Glutamatergic neuron (in vitro differentiated cells): ENCODE results near the gene UPK1B. TPM values are rescaled to one million over a fixed set of nuclear protein-coding genes. Genes with fewer than 3 reads are reported as not detected.

Source experiments
- DNase-seq: peaks from one replicate; pipeline ENCODE4 v3.0.0; 2022
- H3K27ac Mint-ChIP-seq: one replicate; pipeline ENCODE4 v1.8.0; 2020; ENCODE audit warnings: mild to moderate bottlenecking, mixed read lengths, inconsistent platforms; ENCODE audit not compliant: unreplicated experiment
- H3K27me3 Mint-ChIP-seq: one replicate; pipeline ENCODE4 v1.8.0; 2020; ENCODE audit warnings: mild to moderate bottlenecking, moderate library complexity, mixed read lengths, inconsistent platforms; ENCODE audit not compliant: unreplicated experiment
- H3K36me3 Mint-ChIP-seq: one replicate; pipeline ENCODE4 v1.8.0; 2020; ENCODE audit warnings: mild to moderate bottlenecking, mixed read lengths, inconsistent platforms; ENCODE audit not compliant: unreplicated experiment
- H3K4me1 Mint-ChIP-seq: one replicate; pipeline ENCODE4 v1.8.0; 2020; ENCODE audit warnings: mild to moderate bottlenecking, low read depth, mixed read lengths, inconsistent platforms; ENCODE audit not compliant: unreplicated experiment
- H3K4me3 Mint-ChIP-seq: one replicate; pipeline ENCODE4 v1.8.0; 2020; ENCODE audit warnings: mild to moderate bottlenecking, mixed read lengths, inconsistent platforms; ENCODE audit not compliant: unreplicated experiment
- H3K9me3 Mint-ChIP-seq: one replicate; pipeline ENCODE4 v1.8.0; 2020; ENCODE audit warnings: mild to moderate bottlenecking, moderate library complexity, mixed read lengths, inconsistent platforms; ENCODE audit not compliant: unreplicated experiment
- total RNA-seq: library from RNA; stranded (reverse); fragmentation: NEBNext Ultra II Directional; extraction: Animal tissue kit (Norgen Biotek cat#: 25700); gene quantifications from one replicate; pipeline ENCODE4 v1.2.1, GENCODE V29; 2021; ENCODE audit not compliant: unreplicated experiment
- TF ChIP-seq, protein P1 (sequence below): fragments of 200-600 bp; sonication (generic); IDR thresholded peaks from one replicate; pipeline ENCODE4 v1.5.0; 2021; ENCODE audit not compliant: partially characterized antibody, unreplicated experiment

UPK1B gene
- total RNA-seq, 1 donor from 2014 or later: not detected

GRCh38 chr3:119222391-119222790 is 49.0 kb downstream of the UPK1B start:
- no peak for DNase-seq
- Mint-ChIP-seq H3K27me3 (no peaks in the 10 kb centered on the region), H3K4me1 (peaks cover 3% of the 10 kb centered on the region), H3K36me3 (no peaks in the 10 kb centered on the region), H3K9me3 (no peaks in the 10 kb centered on the region), H3K4me3 (no peak overlapping the region), H3K27ac (no peak overlapping the region)
- TF ChIP-seq, protein P1, sequence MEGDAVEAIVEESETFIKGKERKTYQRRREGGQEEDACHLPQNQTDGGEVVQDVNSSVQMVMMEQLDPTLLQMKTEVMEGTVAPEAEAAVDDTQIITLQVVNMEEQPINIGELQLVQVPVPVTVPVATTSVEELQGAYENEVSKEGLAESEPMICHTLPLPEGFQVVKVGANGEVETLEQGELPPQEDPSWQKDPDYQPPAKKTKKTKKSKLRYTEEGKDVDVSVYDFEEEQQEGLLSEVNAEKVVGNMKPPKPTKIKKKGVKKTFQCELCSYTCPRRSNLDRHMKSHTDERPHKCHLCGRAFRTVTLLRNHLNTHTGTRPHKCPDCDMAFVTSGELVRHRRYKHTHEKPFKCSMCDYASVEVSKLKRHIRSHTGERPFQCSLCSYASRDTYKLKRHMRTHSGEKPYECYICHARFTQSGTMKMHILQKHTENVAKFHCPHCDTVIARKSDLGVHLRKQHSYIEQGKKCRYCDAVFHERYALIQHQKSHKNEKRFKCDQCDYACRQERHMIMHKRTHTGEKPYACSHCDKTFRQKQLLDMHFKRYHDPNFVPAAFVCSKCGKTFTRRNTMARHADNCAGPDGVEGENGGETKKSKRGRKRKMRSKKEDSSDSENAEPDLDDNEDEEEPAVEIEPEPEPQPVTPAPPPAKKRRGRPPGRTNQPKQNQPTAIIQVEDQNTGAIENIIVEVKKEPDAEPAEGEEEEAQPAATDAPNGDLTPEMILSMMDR: no peak

GRCh38 chr3:119223511-119223910 is 50.1 kb downstream of the UPK1B start:
- DNase-seq: no peak
- H3K4me3 Mint-ChIP-seq: no peak overlapping the region
- H3K9me3 Mint-ChIP-seq: no peaks in the 10 kb centered on the region
- no peaks in the 10 kb centered on the region for H3K36me3 Mint-ChIP-seq
- H3K27me3 Mint-ChIP-seq: no peaks in the 10 kb centered on the region
- TF ChIP-seq, protein P1: no peak
- peaks cover 3% of the 10 kb centered on the region for H3K4me1 Mint-ChIP-seq
- no peak overlapping the region for H3K27ac Mint-ChIP-seq

- H3K36me3 Mint-ChIP-seq: peaks cover 6% of the 10 kb centered on the region
- H3K27ac Mint-ChIP-seq: no peak overlapping the region
- no peak for DNase-seq
- TF ChIP-seq, protein P1: no peak
- H3K27me3 Mint-ChIP-seq: no peaks in the 10 kb centered on the region
- H3K4me3 Mint-ChIP-seq: no peak overlapping the region
- H3K9me3 Mint-ChIP-seq: no peaks in the 10 kb centered on the region
- peaks cover 3% of the 10 kb centered on the region for H3K4me1 Mint-ChIP-seq
Measured at GRCh38 chr3:119225121-119225520, 51.7 kb downstream of the UPK1B start.

DNA sequence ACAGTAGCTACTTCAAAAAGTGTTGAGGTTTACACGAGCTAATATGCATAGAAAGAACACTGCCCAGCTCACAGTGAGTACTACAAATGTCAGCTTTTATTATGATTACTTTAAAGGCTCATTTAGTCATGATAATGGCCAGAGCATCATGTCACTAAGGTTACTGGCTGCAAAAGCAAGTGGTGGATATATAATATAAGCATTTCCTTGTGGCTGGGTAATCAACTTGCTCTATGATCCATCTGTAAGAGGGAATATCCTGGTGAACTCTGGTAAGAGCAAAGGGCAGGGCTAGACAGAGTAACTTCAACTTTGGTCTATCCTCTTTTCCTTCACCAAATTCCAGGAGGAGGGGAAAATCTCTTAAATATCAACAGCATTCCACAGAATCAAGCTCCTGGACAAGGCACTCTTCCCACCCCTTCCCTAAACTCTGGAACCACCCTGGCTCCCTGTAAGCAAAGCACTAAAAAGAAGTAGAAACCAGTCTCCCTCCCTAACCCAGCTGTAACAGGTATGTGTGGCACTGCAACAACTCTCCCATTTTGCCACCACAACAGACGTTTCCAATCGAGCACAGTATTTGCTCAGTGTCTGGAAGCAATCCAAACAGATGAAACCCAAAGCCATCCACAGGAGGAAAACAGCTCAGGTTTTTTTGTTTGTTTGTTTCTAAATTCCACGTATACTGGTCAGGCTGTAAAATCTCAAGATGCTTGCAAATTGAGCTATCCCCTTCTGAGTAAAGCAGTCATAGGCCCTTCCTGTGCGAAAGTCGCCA is 53.9 kb downstream of the UPK1B start:
- H3K36me3 Mint-ChIP-seq: peaks cover 6% of the 10 kb centered on the region
- no peaks in the 10 kb centered on the region for H3K27me3 Mint-ChIP-seq
- H3K4me3 Mint-ChIP-seq: no peak overlapping the region
- TF ChIP-seq, protein P1: no peak
- no peak overlapping the region for H3K27ac Mint-ChIP-seq
- H3K4me1 Mint-ChIP-seq: peaks cover 3% of the 10 kb centered on the region
- DNase-seq: no peak
- no peaks in the 10 kb centered on the region for H3K9me3 Mint-ChIP-seq

DNA sequence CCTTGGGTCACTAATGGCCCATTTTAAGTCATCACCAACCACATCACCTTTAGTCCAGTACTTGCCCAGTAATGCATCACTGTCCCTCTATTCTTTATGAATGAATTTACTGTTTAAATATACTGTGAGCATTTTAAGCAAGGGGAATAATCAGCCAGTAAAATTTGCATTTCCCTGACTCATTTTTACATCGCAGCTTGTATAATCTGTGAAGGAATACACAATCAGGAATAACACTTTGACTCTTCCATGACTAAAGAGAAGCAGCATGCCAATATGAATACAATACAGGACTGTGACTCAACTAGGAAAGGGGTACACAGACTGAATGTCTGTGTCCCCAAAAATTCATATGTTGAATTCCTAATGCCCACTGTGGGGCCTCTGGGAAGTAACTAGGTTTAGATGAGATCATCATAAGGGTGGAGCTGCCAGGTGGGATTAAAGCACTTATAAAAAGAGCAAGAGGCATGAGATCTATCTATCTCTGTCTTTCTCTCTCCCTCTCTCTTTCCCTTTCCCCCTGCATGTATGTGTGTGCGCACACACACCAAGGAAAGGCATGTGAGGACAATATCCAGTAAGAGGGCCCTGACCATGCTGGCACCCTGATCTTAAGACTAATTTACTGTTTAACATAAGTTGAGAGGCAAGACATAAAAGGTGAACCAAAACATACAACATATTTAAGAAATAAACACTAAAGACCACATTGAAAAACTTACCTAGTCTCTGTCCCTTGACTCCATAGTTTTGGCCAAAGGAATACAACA is 55.2 kb downstream of the UPK1B start:
- Mint-ChIP-seq H3K4me3 (no peak overlapping the region), H3K27me3 (no peaks in the 10 kb centered on the region), H3K36me3 (peaks cover 6% of the 10 kb centered on the region), H3K27ac (no peak overlapping the region), H3K9me3 (no peaks in the 10 kb centered on the region), H3K4me1 (peaks cover 3% of the 10 kb centered on the region)
- no peak for DNase-seq
- TF ChIP-seq, protein P1: no peak
